ENCODE data around the gene NR4A1.
A peak's percentile ranks its signal among the peaks of the same experiment; 100 is the strongest.

The NR4A1 gene

GRCh38 chr12:52042706-52043385 lies 8.4 kb upstream of the NR4A1 start:
- peak; percentile 62 for DNase-seq

GRCh38 chr12:52043386-52044212 lies 7.6 kb upstream of the NR4A1 start:
- DNase-seq, result no peak

GRCh38 chr12:52044292-52044983 lies 6.8 kb upstream of the NR4A1 start:
- DNase-seq, result no peak

GRCh38 chr12:52045794-52046199 lies 5.4 kb upstream of the NR4A1 start:
- DNase-seq, result no peak

GRCh38 chr12:52046859-52047258 lies 4.4 kb upstream of the NR4A1 start:
- no peak for DNase-seq

- DNase-seq, result no peak
Measured at GRCh38 chr12:52049286-52049685, 2.0 kb upstream of the NR4A1 start.

GRCh38 chr12:52049688-52050087 lies 1.6 kb upstream of the NR4A1 start:
- no peak for DNase-seq

GRCh38 chr12:52050116-52050757 lies 1.0 kb upstream of the NR4A1 start:
- no peak for DNase-seq

- DNase-seq, result no peak
Measured at GRCh38 chr12:52052468-52053186, 1.4 kb downstream of the NR4A1 start.

GRCh38 chr12:52053536-52054209 lies 2.4 kb downstream of the NR4A1 start:
- DNase-seq, result no peak

GRCh38 chr12:52054231-52054832 lies 3.1 kb downstream of the NR4A1 start:
- no peak for DNase-seq

GRCh38 chr12:52054833-52055730 lies 3.8 kb downstream of the NR4A1 start:
- no peak for DNase-seq

- no peak for DNase-seq
Measured at GRCh38 chr12:52055731-52056711, 4.8 kb downstream of the NR4A1 start.

- DNase-seq, result no peak
Measured at GRCh38 chr12:52056801-52057637, 5.8 kb downstream of the NR4A1 start.

- DNase-seq, result no peak
Measured at GRCh38 chr12:52057638-52058576, 6.7 kb downstream of the NR4A1 start.

- DNase-seq, result peak; percentile 61
Measured at GRCh38 chr12:52058631-52059361, 7.6 kb downstream of the NR4A1 start.
